ENCODE results near the gene KRT40.
A peak's percentile ranks its signal among the peaks of the same experiment; 100 is the strongest.

KRT40 gene

GRCh38 chr17:41010441-41010840, 26.3 kb upstream of the KRT40 start:
- no peak for TF ChIP-seq CTCF (conservative IDR thresholded peaks at IDR 0.05; ENCODE audit: control insufficient read depth, insufficient read depth, low read depth, low read length)

GRCh38 chr17:41009936-41010335, 25.8 kb upstream of the KRT40 start:
- H3K4me3 ChIP-seq (ENCODE audit: control insufficient read depth, low read depth, low read length), result no peak overlapping the region
- no peak for DNase-seq (ENCODE audit: low read depth)

More at GRCh38 chr17:41010441-41010840, 26.3 kb upstream of the KRT40 start:
- H3K4me3 ChIP-seq (ENCODE audit: control insufficient read depth, low read depth, low read length), result no peak overlapping the region
- no peak for DNase-seq (ENCODE audit: low read depth)

GRCh38 chr17:41009301-41009760, 25.2 kb upstream of the KRT40 start:
- DNase-seq (ENCODE audit: low read depth), result no peak
- no peak overlapping the region for H3K4me3 ChIP-seq (ENCODE audit: control insufficient read depth, low read depth, low read length)
- TF ChIP-seq CTCF (conservative IDR thresholded peaks at IDR 0.05; ENCODE audit: control insufficient read depth, insufficient read depth, low read depth, low read length), result no peak

More at GRCh38 chr17:41009936-41010335, 25.8 kb upstream of the KRT40 start:
- TF ChIP-seq CTCF (conservative IDR thresholded peaks at IDR 0.05; ENCODE audit: control insufficient read depth, insufficient read depth, low read depth, low read length), result no peak

- no peak for TF ChIP-seq CTCF (conservative IDR thresholded peaks at IDR 0.05; ENCODE audit: control insufficient read depth, insufficient read depth, low read depth, low read length)
- no peak for DNase-seq (ENCODE audit: low read depth)
- no peak within 1 kb of the TSS for H3K4me3 ChIP-seq (ENCODE audit: control insufficient read depth, low read depth, low read length)
Measured at GRCh38 chr17:41008811-41009210, 24.7 kb upstream of the KRT40 start, which contains the start of gene KRTAP3-1. TSS of gene KRTAP3-1 (minus strand) at chr17:41009128. CDS start at chr17:41009074, 54 bp downstream.

GRCh38 chr17:41004397-41004796, 20.3 kb upstream of the KRT40 start:
- no peak overlapping the region for H3K4me3 ChIP-seq (ENCODE audit: control insufficient read depth, low read depth, low read length)
- no peak for DNase-seq (ENCODE audit: low read depth)
- TF ChIP-seq CTCF (conservative IDR thresholded peaks at IDR 0.05; ENCODE audit: control insufficient read depth, insufficient read depth, low read depth, low read length), result no peak

GRCh38 chr17:41003926-41004325, 19.8 kb upstream of the KRT40 start:
- H3K4me3 ChIP-seq (ENCODE audit: control insufficient read depth, low read depth, low read length), result no peak overlapping the region
- DNase-seq (ENCODE audit: low read depth), result no peak
- TF ChIP-seq CTCF (conservative IDR thresholded peaks at IDR 0.05; ENCODE audit: control insufficient read depth, insufficient read depth, low read depth, low read length), result no peak

GRCh38 chr17:41002814-41003213, 18.7 kb upstream of the KRT40 start:
- H3K4me3 ChIP-seq (ENCODE audit: control insufficient read depth, low read depth, low read length), result no peak overlapping the region
- TF ChIP-seq CTCF (conservative IDR thresholded peaks at IDR 0.05; ENCODE audit: control insufficient read depth, insufficient read depth, low read depth, low read length), result no peak
- DNase-seq (ENCODE audit: low read depth), result peak; percentile 49
